Right atrium auricular region (tissue), 2 donors: Measurements from ENCODE around the gene PLOD2. TPM values are rescaled to one million over a fixed set of nuclear protein-coding genes. Genes with fewer than 3 reads are reported as not detected.

ENCODE experiments used
- DNase-seq: peaks from one replicate; pipeline ENCODE4 v3.0.0-alpha.2; 2019; ENCODE audit warnings: low spot score
- H3K27ac ChIP-seq, 2 donors: fragments of 200-600 bp; sonication (generic); 1 replicate in 1 of 2; 2 replicates in 1 of 2; pipeline ENCODE4 v1.5.1; 2016 to 2019
- H3K27me3 ChIP-seq, 2 donors: fragments of 200-600 bp; sonication (generic); one replicate each; pipeline versions ENCODE4 v1.5.1 to v1.6.0; 2017 to 2019
- H3K36me3 ChIP-seq: fragments of 200-600 bp; sonication (generic); one replicate; pipeline ENCODE4 v1.5.1; 2016
- H3K4me1 ChIP-seq, 2 donors: fragments of 200-600 bp; sonication (generic); one replicate each; pipeline versions ENCODE4 v1.5.1 to v1.6.0; 2017 to 2019
- H3K4me3 ChIP-seq, 2 donors: fragments of 200-600 bp; sonication (generic); 1 replicate in 1 of 2; 2 replicates in 1 of 2; pipeline ENCODE4 v1.5.1; 2017 to 2019; ENCODE audit warnings: mild to moderate bottlenecking in 1 of 2, moderate library complexity in 1 of 2
- H3K9me3 ChIP-seq, 2 donors: fragments of 200-600 bp; sonication (generic); one replicate each; pipeline ENCODE4 v1.5.1; 2019
- CTCF ChIP-seq, 2 donors: fragments of 200-600 bp; sonication (generic); IDR thresholded peaks; one replicate each; pipeline ENCODE4 v1.5.1; 2019; ENCODE audit warnings: antibody characterized with exemption in 2 of 2
- total RNA-seq, 2 donors: library from RNA; depleted of rRNA; stranded (reverse); fragments of >200 nt; gene quantifications; one replicate each; pipeline ENCODE4 v1.1.0, GENCODE V29; 2016

The PLOD2 gene
- total RNA-seq, 2 donors from 2014 or later = 18.2 to 30.5 TPM

GRCh38 chr3:146077181-146077580 is 83.8 kb downstream of the PLOD2 start:
- H3K4me3 ChIP-seq = no peak overlapping the region
- no peaks in the 10 kb centered on the region for H3K9me3 ChIP-seq
- H3K27ac ChIP-seq = no peak overlapping the region
- no peak for DNase-seq
- H3K4me1 ChIP-seq = peaks cover 0 to 13% of the 10 kb centered on the region in 2 donors
- TF ChIP-seq CTCF (IDR thresholded peaks at IDR 0.05) = no peak
- no peaks in the 10 kb centered on the region for H3K27me3 ChIP-seq
- H3K36me3 ChIP-seq = peaks cover 13% of the 10 kb centered on the region

- Histone ChIP-seq H3K27ac (peak overlapping the region in 1 of 2 donors; percentile 38), H3K4me3 (no peak overlapping the region), H3K9me3 (no peaks in the 10 kb centered on the region), H3K27me3 (no peaks in the 10 kb centered on the region), H3K4me1 (peaks cover 0 to 17% of the 10 kb centered on the region in 2 donors), H3K36me3 (peaks cover 4% of the 10 kb centered on the region)
- DNase-seq = no peak
- TF ChIP-seq CTCF (IDR thresholded peaks at IDR 0.05) = no peak
Observed at GRCh38 chr3:146072824-146073223, 88.2 kb downstream of the PLOD2 start.

GRCh38 chr3:146072061-146072460 is 88.9 kb downstream of the PLOD2 start:
- H3K36me3 ChIP-seq = peaks cover 4% of the 10 kb centered on the region
- no peaks in the 10 kb centered on the region for H3K27me3 ChIP-seq
- no peak for TF ChIP-seq CTCF (IDR thresholded peaks at IDR 0.05)

GRCh38 chr3:146071632-146072031 is 89.4 kb downstream of the PLOD2 start:
- Histone ChIP-seq H3K27me3 (no peaks in the 10 kb centered on the region), H3K4me3 (no peak overlapping the region), H3K36me3 (peaks cover 4% of the 10 kb centered on the region), H3K4me1 (peaks cover 0 to 17% of the 10 kb centered on the region in 2 donors), H3K27ac (peak overlapping the region in 1 of 2 donors; percentile 38), H3K9me3 (no peaks in the 10 kb centered on the region)
- DNase-seq = no peak
- no peak for TF ChIP-seq CTCF (IDR thresholded peaks at IDR 0.05)

More at GRCh38 chr3:146072061-146072460, 88.9 kb downstream of the PLOD2 start:
- Histone ChIP-seq H3K9me3 (no peaks in the 10 kb centered on the region), H3K27ac (peak overlapping the region in 1 of 2 donors; percentile 38), H3K4me3 (no peak overlapping the region), H3K4me1 (peaks cover 0 to 17% of the 10 kb centered on the region in 2 donors)
- DNase-seq = no peak

GRCh38 chr3:146067048-146067447 is 93.9 kb downstream of the PLOD2 start:
- H3K9me3 ChIP-seq = no peaks in the 10 kb centered on the region
- H3K27me3 ChIP-seq = no peaks in the 10 kb centered on the region
- H3K36me3 ChIP-seq = no peaks in the 10 kb centered on the region
- DNase-seq = no peak
- no peak overlapping the region for H3K27ac ChIP-seq
- peaks cover 0 to 3% of the 10 kb centered on the region in 2 donors for H3K4me1 ChIP-seq
- no peak for TF ChIP-seq CTCF (IDR thresholded peaks at IDR 0.05)
- no peak overlapping the region for H3K4me3 ChIP-seq

- Histone ChIP-seq H3K27ac (no peak overlapping the region), H3K9me3 (no peaks in the 10 kb centered on the region), H3K36me3 (no peaks in the 10 kb centered on the region), H3K4me1 (no peaks in the 10 kb centered on the region), H3K27me3 (no peaks in the 10 kb centered on the region), H3K4me3 (no peak overlapping the region)
- peak; percentile 58 to 79 for TF ChIP-seq CTCF (IDR thresholded peaks at IDR 0.05)
- DNase-seq = no peak
Observed at GRCh38 chr3:146065573-146066006, 95.4 kb downstream of the PLOD2 start.
